Esophagus squamous epithelium (tissue), 4 donors: Measurements from ENCODE around the gene RERE.

Experiments used
- CTCF ChIP-seq, 6 experiments: fragments of 450-650 bp in 4 of 6; fragments of 200-600 bp in 2 of 6; sonication (generic) in 2 of 6; IDR thresholded peaks; one replicate each; pipeline ENCODE4 v1.5.1; 2016 to 2019; ENCODE audit warnings: antibody characterized with exemption in 6 of 6, mild to moderate bottlenecking in 4 of 6, moderate library complexity in 4 of 6
- POLR2A ChIP-seq, 4 donors: fragments of 450-650 bp; IDR thresholded peaks; one replicate each; pipeline ENCODE4 v1.6.1; 2017; ENCODE audit warnings: antibody characterized with exemption in 4 of 4, mild to moderate bottlenecking in 4 of 4, moderate library complexity in 3 of 4

GRCh38 chr1:8587784-8588183, 229.7 kb downstream of the RERE start:
- no peak for TF ChIP-seq CTCF (IDR thresholded peaks at IDR 0.05)
- no peak for TF ChIP-seq POLR2A (IDR thresholded peaks at IDR 0.05)
